Activated naive CD4-positive, alpha-beta T cell treated with anti-CD3 and anti-CD28 coated beads, Interleukin-2, amount 50 U/mL, for 16 hours (primary cell): ENCODE results near the gene EFL1.
A peak's percentile ranks its signal among the peaks of the same experiment; 100 is the strongest.

Experiments used
- DNase-seq: peaks from one replicate; pipeline ENCODE4 v3.0.0-alpha.2; 2020

EFL1 gene

GRCh38 chr15:82117296-82117695 lies 145.2 kb downstream of the EFL1 start:
- DNase-seq, result no peak

DNA sequence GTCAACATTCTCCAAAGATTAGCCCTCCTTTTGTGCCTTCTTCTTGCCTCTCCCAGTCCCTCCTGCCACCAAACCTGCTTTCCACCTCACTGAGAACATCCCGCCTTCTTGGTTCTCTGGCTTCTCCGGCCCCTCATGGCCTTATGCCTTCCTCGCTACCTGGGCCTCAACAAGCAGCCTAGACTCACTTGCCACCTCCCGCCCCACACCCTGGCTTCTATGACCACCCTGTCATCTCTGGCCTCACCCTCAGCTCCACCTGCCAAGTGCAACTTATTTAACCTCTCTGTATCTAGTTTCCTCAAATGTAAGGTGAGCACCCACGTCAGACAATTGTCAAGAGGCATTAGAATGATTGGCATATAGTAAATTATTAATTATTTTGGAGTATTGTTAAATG lies 147.9 kb downstream of the EFL1 start:
- DNase-seq, result no peak

GRCh38 chr15:82113106-82113715 lies 149.3 kb downstream of the EFL1 start:
- DNase-seq, result no peak

- no peak for DNase-seq
Observed at GRCh38 chr15:82111918-82112317, 150.6 kb downstream of the EFL1 start.

- DNase-seq, result no peak
Observed at GRCh38 chr15:82110144-82110543, 152.4 kb downstream of the EFL1 start.

DNA sequence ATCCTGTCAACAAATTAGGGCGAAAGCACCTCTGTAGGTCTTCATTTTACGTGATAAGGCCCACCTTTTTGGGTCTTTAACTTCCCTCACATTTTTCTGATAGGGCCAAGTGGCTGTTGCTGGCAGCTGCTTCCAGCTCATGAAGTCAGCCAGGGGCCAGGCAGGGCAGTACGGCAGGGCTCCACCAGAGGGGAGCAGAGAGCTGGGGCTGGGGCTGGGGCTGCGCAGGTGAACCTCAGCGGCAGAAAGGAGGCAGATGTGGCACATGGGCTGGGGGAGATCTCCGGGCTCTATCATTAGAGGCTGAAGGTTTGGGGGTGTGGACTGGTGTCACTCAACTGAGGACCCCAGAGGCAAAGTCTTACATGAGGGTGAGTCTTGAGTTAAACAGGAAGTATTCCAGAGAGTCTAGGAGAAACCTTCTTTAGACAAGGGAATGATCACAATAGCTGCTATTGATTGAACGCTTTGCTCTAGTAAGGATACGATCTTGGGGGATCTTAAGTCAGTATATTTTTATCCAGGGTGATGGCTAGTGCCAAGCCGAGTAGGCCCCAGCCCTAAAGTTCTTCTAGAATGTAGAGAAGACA lies 153.9 kb downstream of the EFL1 start:
- peak; percentile 70 for DNase-seq

DNA sequence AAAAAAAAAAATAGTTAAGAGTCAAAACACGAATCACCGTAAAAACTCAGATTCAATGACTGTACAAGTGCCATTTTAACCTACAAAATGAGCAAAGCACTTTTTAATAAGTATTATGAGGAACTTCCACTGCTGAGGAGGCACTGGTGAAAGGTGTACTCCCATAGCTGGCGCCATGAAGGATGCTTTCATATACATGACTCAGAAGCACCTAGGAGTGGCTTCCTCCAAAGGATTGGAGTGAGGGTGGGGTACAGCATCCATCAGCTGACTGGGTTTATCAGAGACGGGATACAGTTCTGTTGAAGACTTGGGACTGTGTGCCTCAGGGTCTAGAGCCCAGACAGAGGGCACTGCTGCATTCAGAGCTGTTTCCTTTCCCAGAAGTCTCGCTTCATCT lies 155.9 kb downstream of the EFL1 start:
- no peak for DNase-seq

- DNase-seq, result no peak
Observed at GRCh38 chr15:82105451-82106215, 156.9 kb downstream of the EFL1 start.

GRCh38 chr15:82103468-82103867 lies 159.1 kb downstream of the EFL1 start:
- DNase-seq, result no peak

- no peak for DNase-seq
Observed at GRCh38 chr15:82100111-82100929, 162.2 kb downstream of the EFL1 start.

GRCh38 chr15:82098674-82099073 lies 163.9 kb downstream of the EFL1 start:
- DNase-seq, result no peak

DNA sequence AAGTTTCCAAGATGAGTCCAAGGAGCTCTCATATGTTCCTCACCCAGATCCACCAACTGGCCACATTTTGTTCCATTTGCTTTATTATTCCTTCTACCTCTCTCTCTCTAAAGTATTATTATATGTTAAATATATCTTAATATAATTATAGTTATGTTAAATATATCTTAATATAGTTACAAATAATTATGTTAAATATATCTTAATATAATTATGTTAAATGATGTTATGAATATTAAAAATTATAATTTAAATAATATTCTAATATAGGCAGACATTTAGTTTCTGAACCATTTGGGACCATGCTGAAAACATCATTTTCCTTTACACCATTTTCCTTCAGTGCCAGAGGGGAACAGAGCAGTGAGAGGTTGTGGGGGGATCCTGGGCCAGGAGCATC lies 166.7 kb downstream of the EFL1 start:
- no peak for DNase-seq

DNA sequence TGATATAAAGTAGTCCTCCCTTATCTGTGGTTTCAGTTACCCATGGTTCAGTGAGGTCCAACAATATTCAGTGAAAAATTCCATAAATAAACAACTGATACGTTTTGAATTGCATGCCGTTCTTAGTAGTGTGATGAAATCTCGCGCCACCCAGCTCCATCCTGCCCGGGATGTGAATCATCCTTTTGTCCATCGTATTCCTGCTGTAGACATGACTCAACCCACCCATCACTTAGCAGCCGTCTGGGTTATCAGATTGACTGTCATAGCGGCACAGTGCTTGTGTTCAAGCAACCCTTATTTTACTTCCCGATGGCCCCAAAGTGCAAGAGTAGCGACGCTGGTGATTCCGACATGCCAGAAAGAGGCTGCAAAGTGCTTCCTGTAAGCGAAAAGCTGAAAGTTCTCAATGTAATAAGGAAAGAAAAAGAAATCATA lies 168.7 kb downstream of the EFL1 start:
- no peak for DNase-seq

GRCh38 chr15:82093325-82093724 lies 169.2 kb downstream of the EFL1 start:
- no peak for DNase-seq

DNA sequence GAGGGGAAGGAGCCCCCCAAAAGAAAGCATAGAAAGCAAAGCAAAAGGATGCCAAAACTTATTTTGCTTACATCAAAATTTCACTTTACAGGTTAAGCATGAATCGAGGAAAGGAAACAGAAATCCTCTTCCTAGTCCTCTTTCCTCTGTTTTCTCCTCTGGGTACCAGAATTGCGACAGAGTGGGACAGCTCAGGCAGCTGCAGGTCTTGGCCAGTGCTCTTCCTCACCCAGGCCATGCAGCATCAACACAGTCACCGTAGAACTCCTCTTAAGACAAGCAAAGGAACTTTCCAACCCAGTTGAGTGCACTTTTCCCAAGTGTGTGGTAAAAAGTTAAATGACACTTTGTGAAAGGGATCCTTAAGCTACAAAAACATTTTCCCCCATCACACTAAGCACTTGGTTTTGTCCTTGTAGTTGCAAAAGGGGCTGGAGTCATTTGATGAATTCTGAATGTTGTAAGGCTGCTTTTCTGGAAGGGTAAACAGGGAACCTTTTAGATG lies 170.8 kb downstream of the EFL1 start:
- DNase-seq, result no peak

GRCh38 chr15:82086243-82086995 lies 176.1 kb downstream of the EFL1 start:
- no peak for DNase-seq

DNA sequence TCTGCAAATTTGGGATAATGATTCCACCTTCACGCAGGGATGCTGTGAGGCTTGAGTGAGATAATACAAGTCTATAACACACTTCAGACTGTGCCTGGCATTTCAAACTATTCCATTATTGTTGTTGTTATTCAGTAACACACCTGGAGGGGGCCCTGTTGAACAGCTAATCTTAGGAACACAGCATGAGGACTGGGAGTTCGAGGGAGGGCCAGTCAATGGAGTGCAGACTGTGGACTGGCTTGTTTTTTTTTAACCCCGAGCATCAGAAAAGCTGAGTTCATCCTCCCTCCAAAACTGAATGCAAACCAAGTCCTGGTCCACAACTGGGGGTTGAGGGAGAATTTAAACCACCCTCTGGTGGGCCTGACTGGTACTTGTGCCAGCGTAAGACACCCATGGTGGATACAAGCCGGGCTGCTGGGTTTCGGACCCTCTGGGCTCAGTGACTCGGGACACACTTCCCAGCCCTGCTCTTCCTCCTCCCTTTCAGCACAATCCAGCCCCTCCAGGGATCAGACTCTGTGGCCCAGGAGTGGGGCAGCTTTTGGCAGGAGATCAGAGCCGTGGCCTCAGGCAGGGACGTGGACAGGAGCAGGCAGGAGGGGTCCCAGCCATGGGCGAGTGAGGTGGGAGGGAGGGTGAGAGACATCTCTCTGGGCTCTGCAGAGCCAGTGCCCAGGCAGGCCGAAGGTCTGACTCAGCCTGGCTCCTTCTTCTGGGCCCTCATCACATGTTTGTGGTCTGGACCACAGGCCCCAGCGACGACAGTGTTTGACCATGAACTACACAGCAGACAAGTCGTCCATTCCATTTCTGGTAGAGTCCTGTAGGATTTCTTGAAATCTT lies 180.4 kb downstream of the EFL1 start:
- no peak for DNase-seq

GRCh38 chr15:82080774-82081173 lies 181.8 kb downstream of the EFL1 start:
- DNase-seq, result no peak
